PC-9 (cell line): ENCODE results near the gene CSNK1G2.

ENCODE experiments used
- CTCF ChIP-seq: fragments of 200-600 bp; sonication (generic); conservative IDR thresholded peaks from 2 replicates; pipeline ENCODE4 v1.6.1; 2017; ENCODE audit warnings: mixed run types, antibody characterized with exemption, mild to moderate bottlenecking, moderate library complexity
- EZH2 ChIP-seq: fragments of 200-600 bp; sonication (generic); IDR thresholded peaks from 2 replicates; pipeline ENCODE4 v1.8.0; 2017; ENCODE audit warnings: antibody characterized with exemption, low read depth

- TF ChIP-seq CTCF (no peak), EZH2 (no peak)
Observed at GRCh38 chr19:1902923-1903322, 38.0 kb upstream of the CSNK1G2 start.
